Keratinocyte (primary cell): ENCODE measurements around the gene CLEC2A. TPM values are rescaled to one million over a fixed set of nuclear protein-coding genes. Genes with fewer than 3 reads are reported as not detected.

Source experiments
- DNase-seq: peaks from one replicate; pipeline ENCODE4 v3.0.0-alpha.2; 2011; ENCODE audit warnings: low read depth, missing footprints, low spot score
- FAIRE-seq: peaks from 2 replicates; lab custom pipeline; 2011; peaks lifted over from hg19 to GRCh38; lab: Jason Lieb, UNC
- H2AFZ ChIP-seq: 2 replicates; pipeline ENCODE4 v1.6.0; 2012; ENCODE audit warnings: low read length, control low read depth, inconsistent platforms; ENCODE audit not compliant: control insufficient read depth
- H3K27ac ChIP-seq: 2 replicates; pipeline ENCODE4 v1.5.1; 2011; ENCODE audit warnings: low read length; ENCODE audit not compliant: control insufficient read depth, insufficient read depth
- H3K27me3 ChIP-seq: 3 replicates; pipeline ENCODE4 v1.6.0; 2011; ENCODE audit warnings: low read length; ENCODE audit not compliant: control insufficient read depth, insufficient read depth; ENCODE audit errors: extremely low read depth
- H3K36me3 ChIP-seq, 2 experiments: 2 replicates in 1 of 2; 3 replicates in 1 of 2; pipeline ENCODE4 v1.5.1; 2011; ENCODE audit warnings: low read length in 2 of 2, mild to moderate bottlenecking in 1 of 2; ENCODE audit not compliant: control insufficient read depth in 2 of 2, insufficient read depth in 2 of 2; ENCODE audit errors: extremely low read depth in 1 of 2
- H3K4me1 ChIP-seq: 3 replicates; pipeline ENCODE4 v1.5.1; 2011; ENCODE audit warnings: low read length; ENCODE audit not compliant: control insufficient read depth, insufficient read depth; ENCODE audit errors: extremely low read depth
- H3K4me2 ChIP-seq: 3 replicates; pipeline ENCODE4 v1.6.0; 2011; ENCODE audit warnings: low read depth, low read length; ENCODE audit not compliant: control insufficient read depth, insufficient read depth; ENCODE audit errors: extremely low read depth
- H3K4me3 ChIP-seq, 3 experiments: fragments of 200-600 bp in 1 of 3; sonication (generic) in 1 of 3; 2 replicates in 2 of 3; 3 replicates in 1 of 3; pipeline ENCODE4 v1.5.1; 2011 to 2016; ENCODE audit warnings: low read length in 3 of 3, mild to moderate bottlenecking in 3 of 3, control low read depth in 2 of 3, inconsistent platforms in 1 of 3, low read depth in 1 of 3, mixed read lengths in 1 of 3, mixed run types in 1 of 3, moderate library complexity in 1 of 3; ENCODE audit not compliant: control insufficient read depth in 2 of 3, insufficient read depth in 2 of 3; ENCODE audit errors: extremely low read depth in 1 of 3
- H3K79me2 ChIP-seq: 2 replicates; pipeline ENCODE4 v1.6.0; 2012; ENCODE audit warnings: low read length; ENCODE audit not compliant: control insufficient read depth, insufficient read depth
- H3K9ac ChIP-seq: 3 replicates; pipeline ENCODE4 v1.6.0; 2011; ENCODE audit warnings: low read length; ENCODE audit not compliant: control insufficient read depth, insufficient read depth; ENCODE audit errors: extremely low read depth
- H3K9me1 ChIP-seq: 3 replicates; pipeline ENCODE4 v1.6.0; 2011; ENCODE audit warnings: low read length; ENCODE audit not compliant: control insufficient read depth, insufficient read depth; ENCODE audit errors: extremely low read depth
- H3K9me3 ChIP-seq: 2 replicates; pipeline ENCODE4 v1.5.1; 2012; ENCODE audit warnings: low read depth, low read length; ENCODE audit not compliant: control insufficient read depth
- H4K20me1 ChIP-seq: 3 replicates; pipeline ENCODE4 v1.6.0; 2011; ENCODE audit warnings: low read length; ENCODE audit not compliant: control insufficient read depth, insufficient read depth; ENCODE audit errors: extremely low read depth
- CTCF ChIP-seq, 3 experiments: IDR thresholded peaks in 1 of 3; conservative IDR thresholded peaks in 1 of 3; optimal IDR thresholded peaks in 1 of 3; 2 replicates in 2 of 3; 3 replicates in 1 of 3; pipeline versions ENCODE3 to v1.5.1; 2011; ENCODE audit warnings: low read length in 3 of 3, mild to moderate bottlenecking in 3 of 3, moderate library complexity in 2 of 3, control low read depth in 1 of 3, inconsistent platforms in 1 of 3; ENCODE audit not compliant: insufficient read depth in 2 of 3; ENCODE audit errors: extremely low read depth in 1 of 3
- EZH2 ChIP-seq: IDR thresholded peaks from one replicate; pipeline ENCODE4 v1.6.1; 2012; ENCODE audit warnings: inconsistent platforms, mild to moderate bottlenecking, low read length, moderate library complexity
- dilution Hi-C: fragments of 300-500 bp; cut with MboI; formaldehyde crosslinking; loops from one replicate; pipeline ENCODE4 v1.7.0; 2020; ENCODE audit warnings: low sequenced_read_pairs; ENCODE audit not compliant: extremely low pct_ligation_motif_present
- polyA plus RNA-seq, 5 experiments: library from polyadenylated mRNA; depleted of rRNA in 3 of 5; stranded (reverse) in 3 of 5; stranded (forward) in 1 of 5; unstranded in 1 of 5; fragments of >200 nt; gene quantifications; 1 replicate in 1 of 5; 2 replicates in 3 of 5; 3 replicates in 1 of 5; pipeline versions ENCODE4 v1.2.1 to v1.2.3, GENCODE V29; 2011 to 2012; ENCODE audit warnings: missing spikeins in 2 of 5, low read depth in 1 of 5, low replicate concordance in 1 of 5

CLEC2A gene
- polyA plus RNA-seq, 1 donor (not counting 4 experiments of a cell fraction or from before 2014, with no cell fraction given): 0.88 TPM

DNA sequence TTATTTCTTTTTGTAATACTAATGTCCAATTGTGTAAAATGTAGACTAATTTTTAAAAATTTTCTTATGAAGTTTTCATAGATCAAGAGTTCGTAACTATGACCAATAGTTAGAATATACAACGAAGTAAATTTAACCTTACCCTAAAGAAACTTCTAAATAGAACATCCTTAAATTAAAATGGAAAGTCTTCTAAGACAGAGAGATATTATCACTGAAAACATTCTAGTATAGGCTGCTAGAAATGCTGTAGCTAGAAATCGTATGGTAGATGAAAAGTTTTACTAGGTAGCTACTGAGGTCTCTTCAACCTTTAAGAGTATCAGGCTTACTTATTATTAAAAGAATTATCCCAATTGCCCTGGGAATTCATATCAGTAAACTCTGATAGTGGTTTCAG lies 925 bp downstream of the CLEC2A start:
- dilution Hi-C loops: no loop called here
- peak overlapping the region; percentile 65 for H3K4me2 ChIP-seq
- no peaks in the 10 kb centered on the region for H3K9me3 ChIP-seq
- peak overlapping the region in 2 of 3 experiments; percentile 1 to 19 for H3K4me3 ChIP-seq
- no peaks in the 10 kb centered on the region for H3K27me3 ChIP-seq
- H3K27ac ChIP-seq: peak overlapping the region; percentile 1
- no peaks in the 10 kb centered on the region for H3K9me1 ChIP-seq
- no peak for TF ChIP-seq CTCF (optimal IDR thresholded peaks at IDR 0.05 in 1 of 3, IDR thresholded peaks at IDR 0.05 in 1 of 3, conservative IDR thresholded peaks at IDR 0.05 in 1 of 3; ENCODE audit: extremely low read depth in 1 of 3, insufficient read depth in 2 of 3, low read length in 3 of 3)
- no peak for TF ChIP-seq EZH2
- H3K36me3 ChIP-seq: no peaks in the 10 kb centered on the region
- H3K4me1 ChIP-seq: peaks cover 23% of the 10 kb centered on the region
- peak overlapping the region; percentile 56 for H2AFZ ChIP-seq
- DNase-seq: no peak
- peak overlapping the region; percentile 13 for H3K9ac ChIP-seq
- H3K79me2 ChIP-seq: no peaks in the 10 kb centered on the region
- FAIRE-seq: no peak
- no peaks in the 10 kb centered on the region for H4K20me1 ChIP-seq

DNA sequence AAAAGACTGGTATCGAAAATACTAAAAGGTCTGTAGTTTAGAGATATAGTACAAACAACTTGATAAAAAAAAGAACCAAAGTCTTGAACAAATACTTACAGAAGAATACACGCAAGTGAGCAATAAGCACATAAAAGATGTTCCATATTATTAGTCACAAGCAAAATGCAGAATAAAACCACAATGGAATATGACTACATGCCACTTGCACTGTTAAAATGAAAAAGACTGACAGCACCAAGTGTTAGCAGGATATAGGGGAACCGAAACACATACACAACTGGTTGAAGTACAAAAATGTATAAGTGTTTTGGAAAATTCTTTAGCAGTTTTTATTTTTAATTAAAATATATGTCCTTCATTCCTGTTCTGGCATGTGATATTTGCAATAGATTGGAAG lies 3.6 kb downstream of the CLEC2A start:
- H3K27me3 ChIP-seq: no peaks in the 10 kb centered on the region
- no peaks in the 10 kb centered on the region for H3K9me3 ChIP-seq
- H3K36me3 ChIP-seq: no peaks in the 10 kb centered on the region
- peaks cover 26% of the 10 kb centered on the region for H3K4me1 ChIP-seq
- dilution Hi-C loops: no loop called here
- no peak overlapping the region for H3K9ac ChIP-seq
- H3K4me2 ChIP-seq: peak overlapping the region; percentile 11
- H3K4me3 ChIP-seq: no peak overlapping the region
- H3K79me2 ChIP-seq: no peaks in the 10 kb centered on the region
- TF ChIP-seq CTCF (optimal IDR thresholded peaks at IDR 0.05 in 1 of 3, IDR thresholded peaks at IDR 0.05 in 1 of 3, conservative IDR thresholded peaks at IDR 0.05 in 1 of 3; ENCODE audit: extremely low read depth in 1 of 3, insufficient read depth in 2 of 3, low read length in 3 of 3): no peak
- TF ChIP-seq EZH2: no peak
- FAIRE-seq (no peak), DNase-seq (no peak)
- H2AFZ ChIP-seq: no peak overlapping the region
- no peak overlapping the region for H3K27ac ChIP-seq
- H4K20me1 ChIP-seq: no peaks in the 10 kb centered on the region
- no peaks in the 10 kb centered on the region for H3K9me1 ChIP-seq
